ENCODE measurements around the gene TSSK3.

The TSSK3 gene

GRCh38 chr1:32330558-32331151, 31.7 kb upstream of the TSSK3 start:
- in situ Hi-C loops (cut with HindIII; ENCODE audit: low sequenced_read_pairs), result no loop called here
- DNase-seq (ENCODE audit: low read depth, low spot score), result no peak
- H3K4me3 ChIP-seq (ENCODE audit: low read depth, low read length), result no peak overlapping the region
- no peak for TF ChIP-seq CTCF (IDR thresholded peaks at IDR 0.05; ENCODE audit: low read depth, low read length)

DNA sequence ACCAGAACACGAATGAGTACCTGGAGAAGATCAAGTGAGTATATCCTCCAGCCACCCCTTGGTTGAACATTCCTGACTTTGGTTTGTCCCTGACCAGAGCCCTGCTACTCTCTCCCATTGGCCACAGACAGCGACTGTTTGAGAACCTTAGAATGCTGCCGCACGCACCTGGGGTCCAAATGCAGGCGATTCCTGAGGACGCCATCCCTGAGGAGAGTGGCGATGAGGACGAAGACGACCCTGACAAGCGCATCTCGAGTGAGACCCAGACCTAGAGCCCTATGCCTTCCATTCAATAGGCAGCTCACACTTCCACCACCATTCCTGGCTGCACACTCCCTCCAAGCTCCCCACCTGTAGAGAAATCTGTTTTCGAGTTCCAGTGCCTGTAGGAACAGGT, 30.8 kb upstream of the TSSK3 start:
- no peak for TF ChIP-seq CTCF (IDR thresholded peaks at IDR 0.05; ENCODE audit: low read depth, low read length)
- no peak for DNase-seq (ENCODE audit: low read depth, low spot score)
- no peak overlapping the region for H3K4me3 ChIP-seq (ENCODE audit: low read depth, low read length)

DNA sequence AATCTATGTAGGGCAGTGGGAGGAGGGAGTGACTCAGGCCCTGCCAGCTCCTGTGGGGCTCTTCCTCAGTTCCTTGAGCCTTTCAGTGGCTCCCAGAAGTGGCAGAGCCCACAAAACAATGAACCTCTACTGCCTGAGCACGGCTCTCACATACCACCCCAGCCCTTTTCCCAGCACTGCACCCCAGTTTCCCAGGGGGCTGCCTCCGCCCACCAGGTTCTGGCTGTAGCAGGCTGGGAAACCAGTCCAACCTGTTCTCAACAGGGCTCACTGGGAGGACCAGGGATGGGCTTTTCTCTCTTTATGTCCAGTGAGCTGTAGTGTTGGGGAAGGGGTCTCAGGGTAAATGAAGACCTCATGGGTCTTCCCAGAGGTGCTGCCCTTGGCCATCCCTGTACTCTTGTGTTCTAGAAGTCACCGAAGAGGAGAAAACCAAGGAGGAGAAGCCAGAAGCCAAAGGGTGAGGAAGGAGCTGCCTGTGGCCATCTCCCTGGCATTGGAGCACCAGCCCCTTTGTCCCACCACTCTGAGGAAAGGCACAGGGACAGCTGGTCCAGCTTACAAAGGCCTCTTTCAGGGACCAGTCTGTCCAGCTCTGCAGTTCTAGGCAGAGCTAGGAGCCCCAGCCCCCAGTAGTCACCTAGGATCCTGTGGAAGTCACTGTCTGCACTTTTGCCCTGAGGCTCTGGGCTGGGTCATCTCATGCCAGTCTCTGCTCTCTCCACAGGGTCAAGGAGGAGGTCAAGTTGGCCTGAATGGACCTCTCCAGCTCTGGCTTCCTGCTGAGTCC, 29.9 kb upstream of the TSSK3 start:
- no peak for DNase-seq (ENCODE audit: low read depth, low spot score)
- in situ Hi-C loops (cut with HindIII; ENCODE audit: low sequenced_read_pairs), result no loop called here
- H3K4me3 ChIP-seq (ENCODE audit: low read depth, low read length), result no peak overlapping the region
- no peak for TF ChIP-seq CTCF (IDR thresholded peaks at IDR 0.05; ENCODE audit: low read depth, low read length)

More for the DNA sequence above, 30.8 kb upstream of the TSSK3 start:
- in situ Hi-C loops (cut with HindIII; ENCODE audit: low sequenced_read_pairs), result no loop called here

GRCh38 chr1:32333251-32333963, 28.9 kb upstream of the TSSK3 start:
- TF ChIP-seq CTCF (IDR thresholded peaks at IDR 0.05; ENCODE audit: low read depth, low read length), result no peak
- DNase-seq (ENCODE audit: low read depth, low spot score), result no peak
- H3K4me3 ChIP-seq (ENCODE audit: low read depth, low read length), result no peak overlapping the region
- in situ Hi-C loops (cut with HindIII; ENCODE audit: low sequenced_read_pairs), result no loop called here

GRCh38 chr1:32334274-32334861, 28.0 kb upstream of the TSSK3 start:
- H3K4me3 ChIP-seq (ENCODE audit: low read depth, low read length), result peak overlapping the region; percentile 69
- no peak for TF ChIP-seq CTCF (IDR thresholded peaks at IDR 0.05; ENCODE audit: low read depth, low read length)
- in situ Hi-C loops (cut with HindIII; ENCODE audit: low sequenced_read_pairs), result no loop called here
- DNase-seq (ENCODE audit: low read depth, low spot score), result no peak

DNA sequence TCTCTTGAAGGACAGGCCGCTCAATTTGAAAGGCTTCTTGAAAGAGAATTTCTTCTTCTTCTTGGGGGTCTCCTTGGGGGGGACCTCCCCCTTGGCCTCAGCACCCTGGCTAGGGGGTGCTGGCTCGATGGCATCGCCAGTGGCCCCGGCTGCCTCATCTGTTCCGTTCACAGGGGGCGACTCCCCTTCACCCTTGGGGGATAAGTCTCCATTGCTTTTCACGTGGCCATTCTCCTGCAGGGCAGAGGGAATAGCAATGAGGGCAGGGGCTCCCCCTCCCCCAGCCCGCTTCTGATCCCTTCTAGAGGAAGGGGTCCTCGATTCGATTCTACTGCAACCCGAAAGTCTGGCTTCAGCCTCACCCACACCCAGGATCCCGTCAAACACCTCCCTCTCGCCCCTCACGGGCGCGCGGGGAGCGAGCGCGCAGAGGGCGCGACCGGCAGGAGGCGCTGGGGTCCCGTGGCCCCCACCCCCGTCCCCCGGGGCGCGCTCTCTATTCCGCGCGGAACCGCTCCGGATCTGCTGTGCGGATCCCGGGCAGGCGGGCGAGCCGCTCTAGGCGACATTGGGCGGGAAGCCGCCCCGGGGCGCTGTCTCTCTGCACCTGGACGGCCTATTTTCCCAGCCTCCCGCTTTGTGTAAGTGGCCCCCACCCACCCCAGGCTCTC, 27.3 kb upstream of the TSSK3 start:
- no peak for DNase-seq (ENCODE audit: low read depth, low spot score)
- H3K4me3 ChIP-seq (ENCODE audit: low read depth, low read length), result peak overlapping the region; percentile 69
- peak; percentile 78 for TF ChIP-seq CTCF (IDR thresholded peaks at IDR 0.05; ENCODE audit: low read depth, low read length)
- in situ Hi-C loops (cut with HindIII; ENCODE audit: low sequenced_read_pairs), result no loop called here

All from astrocyte of the spinal cord (primary cell).